Measurements from ENCODE around the gene SRGAP3. TPM values are rescaled to one million over a fixed set of nuclear protein-coding genes. Genes with fewer than 3 reads are reported as not detected.

The SRGAP3 gene
- total RNA-seq, 1 donor from 2014 or later, result 1.6 TPM

DNA sequence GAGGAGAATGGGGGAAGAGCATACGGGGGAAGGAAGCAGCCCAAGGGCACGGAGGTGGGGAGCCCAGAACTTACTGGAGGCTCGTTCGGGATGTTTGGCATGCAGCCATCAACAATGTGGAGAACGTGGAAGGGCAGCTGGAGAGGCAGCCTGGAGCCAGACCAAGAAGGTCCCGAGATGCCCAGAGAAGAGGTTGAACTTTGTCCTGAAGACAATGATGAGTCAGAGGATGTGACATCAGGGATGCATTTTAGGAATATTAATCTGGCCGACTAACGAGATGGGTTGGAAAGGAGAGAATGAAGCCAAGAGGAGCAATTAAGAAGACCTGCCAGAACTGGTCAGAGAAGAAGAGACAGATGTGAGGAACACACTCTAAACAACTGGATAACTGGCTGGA is 98.2 kb downstream of the SRGAP3 start:
- intact Hi-C loops (cut with micrococcal nuclease), result no loop called here

DNA sequence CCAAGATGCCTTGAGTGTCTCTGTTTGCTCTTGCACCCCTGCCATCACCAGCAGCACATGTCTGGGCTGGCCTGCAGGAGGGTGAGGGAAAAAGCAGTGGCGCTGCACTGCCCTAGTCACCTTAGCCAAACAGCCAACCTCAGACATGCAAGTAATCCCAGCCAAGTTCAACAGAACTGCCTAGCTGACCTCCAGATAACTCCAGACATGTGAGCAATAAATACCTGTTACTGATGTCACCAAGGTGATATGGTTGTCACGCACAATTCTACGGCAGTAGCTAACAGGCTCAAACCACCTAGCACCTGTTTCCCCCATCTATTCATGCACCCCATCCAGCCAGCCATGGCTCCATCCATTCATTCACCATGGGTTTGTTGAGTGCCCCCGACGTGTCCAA is 99.9 kb downstream of the SRGAP3 start:
- intact Hi-C loops (cut with micrococcal nuclease), result no loop called here

DNA sequence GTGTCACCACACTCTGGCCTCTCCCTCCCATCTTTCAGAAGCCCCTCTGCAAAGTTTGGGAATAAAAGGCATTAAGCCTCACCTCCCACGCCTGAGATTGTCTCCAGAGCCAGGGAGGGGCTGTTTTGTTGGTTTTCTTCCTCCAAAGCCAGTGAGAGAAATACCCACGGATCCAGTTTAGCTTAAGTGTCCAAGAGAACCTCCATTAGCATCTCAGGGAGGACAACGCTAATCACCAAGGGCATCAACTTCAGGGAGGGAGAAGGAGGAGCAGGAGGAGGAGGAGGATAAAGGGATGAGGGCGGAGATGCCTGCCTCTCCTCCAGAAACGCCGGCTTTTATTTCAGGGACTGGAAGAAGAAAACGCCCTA is 101.6 kb downstream of the SRGAP3 start:
- intact Hi-C loops (cut with micrococcal nuclease), result no loop called here

DNA sequence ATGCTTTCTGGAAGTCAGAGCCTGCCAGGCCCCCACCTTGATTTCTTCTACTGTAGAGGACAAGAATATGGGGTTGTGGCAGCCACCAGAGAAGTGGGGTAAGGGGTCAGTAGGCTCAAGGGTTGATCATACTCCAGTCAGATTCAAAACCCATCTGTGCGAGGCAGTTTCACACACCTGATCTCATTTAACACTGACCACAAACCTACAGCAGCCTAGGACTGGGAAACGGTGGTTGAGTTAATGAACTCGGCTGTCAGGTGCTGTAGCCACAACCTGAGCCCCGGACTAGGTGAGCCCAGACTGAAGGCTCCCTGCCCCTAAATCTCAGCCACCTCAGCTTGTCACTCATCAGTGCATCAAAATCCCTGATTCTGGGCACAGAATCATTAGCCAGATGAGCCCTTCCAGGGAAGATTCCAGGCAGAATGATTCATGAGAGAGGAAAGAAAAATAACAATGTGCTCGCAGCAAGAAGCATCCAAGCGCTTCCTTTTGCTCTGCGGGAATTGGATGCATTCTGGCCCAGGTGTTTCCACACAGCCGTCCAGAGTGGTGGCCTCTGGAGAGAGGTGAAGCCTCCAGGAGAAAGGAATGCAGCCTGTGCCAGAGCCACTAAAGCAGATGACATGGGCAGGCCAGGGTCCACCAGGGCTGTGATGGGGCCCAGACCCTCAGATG is 102.1 kb downstream of the SRGAP3 start:
- intact Hi-C loops (cut with micrococcal nuclease), result no loop called here

DNA sequence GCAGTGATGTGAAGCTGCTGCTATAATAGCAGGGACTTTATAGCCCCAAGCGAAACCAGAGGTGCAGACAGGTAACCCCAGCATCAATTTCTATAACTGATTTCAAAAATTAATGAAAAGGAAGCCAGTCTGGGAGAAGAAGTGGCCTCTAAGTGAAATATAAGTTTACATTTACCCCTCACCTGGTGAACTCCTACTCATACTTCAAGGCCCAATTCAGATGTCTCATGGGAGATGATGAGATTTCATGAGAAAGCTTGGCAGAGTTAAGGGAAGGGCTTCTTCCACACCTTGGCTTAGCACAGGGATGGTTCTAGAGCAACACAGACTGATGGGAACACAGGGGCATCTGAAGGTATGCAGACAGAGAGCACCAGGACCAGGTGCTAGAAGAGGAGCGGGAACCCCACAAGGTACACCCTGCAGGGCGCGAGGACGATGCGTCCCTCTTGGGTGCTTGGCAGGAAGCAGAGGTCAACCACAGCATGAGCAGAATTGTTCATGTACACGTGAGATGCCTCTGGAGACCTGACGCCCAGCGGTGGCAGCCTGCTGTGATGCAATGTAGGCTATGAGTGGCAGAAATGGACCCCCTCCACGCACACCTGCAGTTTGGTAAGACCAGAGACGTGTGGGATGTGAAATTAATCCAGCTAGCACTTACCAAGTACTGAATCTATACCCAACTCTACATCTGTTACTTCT is 102.9 kb downstream of the SRGAP3 start:
- intact Hi-C loops (cut with micrococcal nuclease), result no loop called here

DNA sequence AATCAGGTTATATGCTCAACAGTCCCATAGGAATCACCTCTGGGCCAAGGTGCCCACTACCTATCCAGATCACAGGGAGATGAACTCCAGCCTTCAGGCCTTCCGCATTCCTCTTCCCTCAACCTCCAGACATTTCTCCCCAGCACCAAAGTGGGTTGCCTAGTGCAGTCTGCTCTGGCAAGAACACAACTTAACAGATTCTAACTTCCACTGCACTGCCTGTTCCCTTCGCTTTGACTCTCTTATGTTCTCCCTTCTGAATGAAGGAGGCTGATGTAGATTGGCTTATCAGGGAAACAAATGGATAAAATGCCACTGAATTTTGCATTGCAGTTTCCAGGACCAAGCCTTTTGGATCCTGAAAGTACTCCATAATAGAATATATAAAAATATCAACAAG is 106.3 kb downstream of the SRGAP3 start:
- intact Hi-C loops (cut with micrococcal nuclease), result no loop called here

DNA sequence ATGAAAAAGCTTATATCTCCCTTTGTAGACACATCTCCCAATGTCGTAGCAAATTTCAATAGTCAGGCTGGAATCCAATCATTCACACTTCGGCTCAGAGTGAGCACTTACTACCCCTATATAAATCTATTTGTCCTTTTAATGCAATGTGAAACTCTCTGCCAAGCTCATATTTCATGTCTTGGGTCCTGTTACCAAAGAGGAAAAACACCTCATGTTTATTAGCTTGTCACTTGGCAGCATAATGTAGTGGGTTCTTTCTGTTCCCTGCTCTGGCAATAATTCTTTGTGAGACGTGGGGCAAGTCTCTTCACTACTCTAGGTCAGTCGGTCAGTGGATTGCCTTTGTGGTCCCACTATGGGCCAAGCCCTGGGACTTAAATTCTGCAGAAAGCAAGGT is 107.1 kb downstream of the SRGAP3 start:
- intact Hi-C loops (cut with micrococcal nuclease), result no loop called here

DNA sequence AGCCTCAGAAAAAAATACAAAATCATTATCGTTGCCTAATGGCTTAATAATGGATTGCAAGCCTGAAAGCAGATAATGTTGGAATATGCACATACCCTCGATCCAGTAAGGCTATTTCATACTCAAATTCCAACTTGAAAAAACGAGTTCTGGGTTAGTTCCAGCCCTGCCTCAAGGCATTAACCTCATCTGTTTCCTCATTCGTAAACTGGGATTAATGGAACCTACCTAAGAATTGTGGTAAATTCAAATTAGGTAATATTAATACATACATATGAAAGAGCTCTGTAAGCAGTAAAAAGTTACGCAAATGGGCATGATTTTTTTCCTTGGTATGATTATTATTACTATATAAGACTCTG is 107.5 kb downstream of the SRGAP3 start:
- intact Hi-C loops (cut with micrococcal nuclease), result no loop called here

DNA sequence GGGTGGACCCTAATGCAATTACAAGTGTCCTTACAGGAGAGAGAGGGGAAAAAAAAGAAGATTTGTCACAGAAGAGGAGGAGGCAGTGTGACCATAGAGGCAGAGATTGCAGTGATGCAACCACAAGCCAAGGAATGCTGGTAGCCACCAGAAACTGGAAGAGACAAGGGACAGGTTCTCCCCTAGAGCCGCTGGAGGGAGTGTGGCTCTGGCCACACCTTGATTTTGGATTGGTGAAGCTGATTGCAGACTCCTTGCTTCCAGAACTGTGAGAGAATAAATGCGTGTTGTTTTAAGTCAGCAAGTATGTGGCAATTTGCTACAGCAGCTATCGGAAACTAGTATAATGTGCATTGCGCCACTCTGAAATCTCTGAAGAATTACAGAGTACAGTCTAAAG is 110.1 kb downstream of the SRGAP3 start:
- intact Hi-C loops (cut with micrococcal nuclease), result no loop called here

DNA sequence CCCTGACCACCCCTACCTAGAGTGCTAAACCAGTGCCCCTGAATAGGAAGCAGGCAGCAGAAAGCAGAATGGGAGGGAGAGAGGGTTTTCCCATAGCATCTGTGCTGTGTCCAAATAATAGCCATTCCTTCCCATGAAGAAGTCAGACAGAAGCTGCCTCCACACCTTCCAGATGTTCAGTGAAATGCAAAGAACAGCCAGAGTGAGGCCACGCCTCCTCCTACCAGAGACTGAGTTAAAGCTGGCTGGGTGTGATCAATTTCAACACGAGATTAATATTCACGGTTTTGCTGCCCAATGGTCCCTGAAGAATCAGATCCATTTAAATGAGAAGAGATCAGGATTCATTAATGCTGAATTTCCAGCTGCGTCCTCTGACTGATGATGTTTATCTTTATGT is 111.8 kb downstream of the SRGAP3 start:
- intact Hi-C loops (cut with micrococcal nuclease), result no loop called here

DNA sequence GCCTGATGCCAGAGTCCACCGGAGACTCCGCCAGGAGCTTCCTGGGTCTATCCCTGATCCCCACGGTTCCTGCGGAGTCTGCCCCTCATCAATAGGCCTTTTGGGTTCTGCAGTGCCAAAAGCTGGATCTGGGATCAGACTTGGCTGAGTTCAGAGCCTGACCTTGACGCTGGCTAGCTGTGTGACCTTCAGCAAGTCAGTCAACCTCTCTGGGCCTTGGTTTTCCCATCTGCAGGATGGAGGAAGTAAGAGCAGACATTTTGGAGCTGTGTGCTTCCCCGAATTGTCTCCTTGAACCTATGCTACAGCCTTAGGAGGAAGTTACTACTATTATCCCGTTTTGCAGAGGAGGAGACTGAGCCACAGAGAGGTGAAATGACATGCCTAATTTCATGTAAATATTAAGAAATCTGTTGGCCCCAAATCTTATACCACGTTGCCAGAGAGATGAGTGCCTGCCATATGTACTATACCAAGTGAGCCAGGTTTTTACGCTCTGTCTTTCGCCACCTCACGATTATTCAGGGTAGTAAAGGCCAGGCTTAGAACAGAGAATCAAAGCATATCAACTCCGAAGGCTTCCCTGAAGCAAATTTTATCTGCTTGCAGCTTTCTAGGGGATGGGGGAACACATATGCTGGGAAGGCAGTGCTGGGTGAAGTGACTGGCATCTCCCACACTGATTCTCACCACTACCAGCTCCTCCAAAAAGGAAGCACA is 112.5 kb downstream of the SRGAP3 start:
- intact Hi-C loops (cut with micrococcal nuclease), result no loop called here

DNA sequence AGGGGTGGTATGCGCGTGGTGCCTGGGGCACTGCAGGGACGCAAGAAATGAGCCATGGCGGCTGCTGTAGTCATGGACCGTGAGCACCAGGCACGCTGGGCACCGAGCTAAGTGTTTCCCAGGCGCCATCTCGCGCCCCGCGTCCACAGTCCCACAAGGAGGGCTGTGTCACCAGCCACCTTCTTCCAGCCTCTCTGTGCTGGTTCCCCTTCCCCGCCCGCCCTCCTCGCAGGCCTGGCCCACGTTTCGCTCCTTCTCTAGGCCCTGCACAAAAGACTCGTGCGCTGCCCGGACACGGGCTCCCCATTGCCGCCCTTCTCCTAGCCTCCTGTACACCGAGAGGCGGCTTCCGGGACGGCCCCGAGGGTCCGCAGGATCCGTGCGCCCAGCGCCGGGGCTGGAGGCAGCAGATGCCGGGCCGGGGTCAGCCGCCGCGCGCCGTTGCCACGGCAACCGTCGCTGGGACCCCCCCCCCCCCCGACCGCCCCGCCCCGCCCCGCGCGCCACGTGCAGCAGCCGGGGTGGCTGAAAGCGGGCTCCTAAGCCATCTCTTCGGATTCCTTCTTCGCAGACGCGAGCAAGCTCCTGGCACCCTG is 113.4 kb downstream of the SRGAP3 start:
- intact Hi-C loops (cut with micrococcal nuclease), result no loop called here

DNA sequence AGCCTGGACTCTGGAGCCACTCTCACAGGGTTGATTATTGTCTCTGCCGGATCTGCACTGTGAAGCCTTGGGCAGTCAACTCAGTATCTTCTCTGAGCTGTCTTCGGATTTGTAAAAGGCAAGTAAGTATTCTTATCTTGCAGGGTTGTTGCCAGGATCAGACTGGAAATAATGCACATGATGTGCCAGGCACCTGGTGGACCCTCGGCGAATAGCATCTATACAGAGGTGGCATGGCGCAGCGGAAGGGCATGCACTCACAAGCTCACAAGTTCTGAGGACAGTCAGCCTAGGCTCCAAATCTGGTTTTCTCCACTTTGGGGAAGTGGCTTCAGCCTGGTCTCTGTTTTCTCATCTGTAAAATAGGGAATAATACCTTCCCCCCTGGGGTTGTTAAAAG is 113.9 kb downstream of the SRGAP3 start:
- intact Hi-C loops (cut with micrococcal nuclease), result no loop called here

DNA sequence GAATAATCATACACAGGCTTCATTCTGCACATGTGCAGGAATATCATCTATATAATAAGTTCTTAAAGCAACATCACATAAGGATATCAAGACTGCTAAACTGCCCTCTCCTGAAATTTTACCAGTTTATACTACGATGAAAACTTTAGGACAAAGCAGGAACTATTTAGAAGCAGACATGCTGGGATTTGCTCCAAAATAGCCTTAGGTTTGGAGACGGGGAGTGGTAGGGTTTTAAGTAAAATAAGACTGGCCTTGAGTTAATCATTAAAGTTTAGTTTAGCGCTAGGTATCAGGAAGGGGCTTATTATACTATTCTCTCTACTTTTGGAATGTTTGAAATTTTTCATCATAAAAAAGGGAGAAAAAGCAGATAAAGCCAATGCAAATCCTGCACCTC is 115.8 kb downstream of the SRGAP3 start:
- intact Hi-C loops (cut with micrococcal nuclease), result no loop called here

DNA sequence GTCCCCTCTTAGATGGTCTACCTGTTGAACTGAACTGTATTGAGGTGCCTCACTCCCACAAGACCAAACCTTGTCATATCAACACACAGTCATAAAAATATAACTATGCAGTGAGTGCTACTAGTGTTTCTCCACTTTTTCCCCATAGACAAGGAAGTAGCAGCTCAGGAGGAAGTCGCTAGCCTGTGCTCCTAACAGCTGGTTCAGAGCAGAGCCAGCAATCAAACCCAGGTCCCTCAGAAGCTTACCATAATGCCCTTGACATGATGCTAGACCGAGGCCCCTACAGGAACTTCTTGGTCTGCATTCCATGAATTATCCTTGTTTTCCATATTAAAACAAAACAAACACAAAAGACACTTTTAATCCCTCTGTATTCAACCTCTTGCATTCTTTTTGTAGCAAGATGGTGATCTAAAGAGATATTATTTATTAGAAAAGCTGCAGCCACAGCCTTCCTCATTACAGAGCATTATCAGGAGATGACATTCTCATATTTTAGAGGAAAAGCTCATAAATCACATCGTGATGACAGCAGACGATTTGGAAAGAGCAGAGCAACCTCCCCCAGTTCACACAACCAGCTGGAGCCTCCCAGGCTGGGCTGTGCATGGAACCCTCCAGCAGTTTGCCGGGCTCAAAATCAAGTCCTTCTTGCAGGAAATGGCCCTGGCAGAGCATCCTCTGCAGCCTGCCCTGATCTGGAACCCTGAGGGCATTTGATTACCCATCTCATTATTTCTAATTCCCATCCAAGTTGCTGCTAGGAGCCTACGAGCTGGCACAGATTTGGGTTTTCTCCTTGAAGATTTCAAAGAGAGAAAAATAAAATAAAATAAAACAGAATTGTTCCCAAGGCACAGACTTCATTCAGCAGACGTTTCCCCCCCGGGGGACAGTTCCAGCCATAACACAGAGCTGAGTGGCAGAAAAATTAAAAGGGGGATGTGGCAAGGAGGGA is 118.8 kb downstream of the SRGAP3 start:
- intact Hi-C loops (cut with micrococcal nuclease), result no loop called here

DNA sequence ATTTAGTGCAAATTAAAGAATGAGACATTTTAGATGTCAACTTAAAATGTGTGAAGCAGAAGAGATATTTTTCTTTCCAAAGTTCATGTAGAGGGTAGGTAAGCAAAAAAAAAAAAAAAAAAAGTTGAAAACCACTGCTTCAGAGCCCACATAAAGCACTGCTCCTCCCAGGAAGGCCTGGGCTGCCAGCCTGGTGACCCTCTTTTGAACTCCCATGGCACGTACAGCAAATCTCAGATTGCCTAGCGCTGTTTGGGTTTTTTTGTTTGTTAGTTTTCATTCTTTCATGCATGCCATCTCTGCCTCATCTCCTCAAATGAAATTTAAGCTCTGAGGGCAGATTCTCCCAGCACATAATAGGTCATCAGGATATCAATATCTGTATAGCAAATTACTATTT is 120.1 kb downstream of the SRGAP3 start:
- intact Hi-C loops (cut with micrococcal nuclease), result no loop called here

DNA sequence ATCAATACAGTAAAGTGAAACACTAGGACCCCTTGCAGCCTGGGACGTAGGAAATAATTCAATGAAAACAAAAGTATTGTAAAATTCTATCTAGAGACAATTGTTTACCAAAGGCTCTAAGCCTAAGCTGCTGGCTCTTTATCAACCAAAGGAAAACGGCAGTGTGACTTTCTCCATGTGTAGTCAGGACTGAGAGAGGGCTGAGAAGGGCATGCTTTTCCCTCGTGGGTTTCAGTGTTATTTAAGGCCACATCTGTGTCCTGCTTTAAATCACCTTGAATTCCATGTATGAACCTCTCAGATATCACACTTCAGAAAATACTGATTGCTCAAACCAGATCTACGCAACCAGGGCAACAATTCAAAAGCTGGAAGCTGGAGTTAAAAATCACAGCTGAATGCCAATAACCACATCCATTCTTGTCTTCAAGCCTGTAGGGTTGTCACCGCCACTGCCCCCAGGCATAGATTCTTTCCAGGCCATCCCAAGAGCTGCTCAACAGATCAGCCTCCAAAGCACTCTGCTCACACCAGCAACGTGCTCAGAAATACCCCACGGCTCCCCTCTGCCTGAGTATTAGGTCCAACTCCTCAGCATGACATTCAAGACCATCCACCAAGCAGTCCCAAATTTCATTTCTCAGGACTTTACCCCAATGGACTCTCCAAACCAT is 124.0 kb downstream of the SRGAP3 start:
- intact Hi-C loops (cut with micrococcal nuclease), result no loop called here

DNA sequence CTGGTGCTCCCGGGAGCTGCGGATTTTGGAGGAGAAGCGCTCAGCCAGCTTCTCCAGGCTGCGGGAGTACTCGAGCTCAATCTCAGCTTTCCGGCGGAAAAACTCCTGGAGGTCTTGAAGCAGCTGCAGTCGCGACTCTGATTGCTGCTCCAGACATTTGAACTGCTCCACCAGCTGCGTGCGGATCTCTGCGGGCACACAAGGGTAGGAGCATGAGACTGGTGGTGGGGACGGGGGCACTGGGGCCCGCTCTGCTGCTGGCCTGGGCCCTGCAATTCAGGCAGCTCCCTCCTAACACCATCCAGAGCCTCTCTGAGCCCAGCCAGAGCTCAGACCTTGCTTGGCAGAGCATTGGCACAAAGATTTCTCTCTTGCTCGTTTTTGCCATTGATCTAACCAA is 124.7 kb downstream of the SRGAP3 start:
- intact Hi-C loops (cut with micrococcal nuclease), result no loop called here

DNA sequence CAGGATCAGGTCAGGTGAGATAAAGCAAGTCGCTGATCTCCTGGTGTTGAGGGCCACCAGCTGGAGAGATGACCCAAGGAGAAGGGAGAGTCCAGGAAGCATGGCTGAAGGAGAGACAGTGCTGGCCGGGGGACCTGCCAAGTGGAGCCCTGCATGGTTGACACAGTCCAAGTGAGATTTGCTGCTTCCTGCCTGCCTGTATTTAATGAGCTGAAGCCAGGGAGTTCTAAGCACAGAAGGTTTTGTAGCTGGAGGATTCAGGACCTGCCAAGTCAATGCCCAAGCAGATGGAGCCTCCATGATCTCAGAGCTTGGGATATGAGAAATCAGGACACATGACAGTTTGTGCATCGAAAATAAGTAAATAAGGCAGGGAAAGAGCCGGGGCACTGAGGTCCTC is 125.6 kb downstream of the SRGAP3 start:
- intact Hi-C loops (cut with micrococcal nuclease), result no loop called here

DNA sequence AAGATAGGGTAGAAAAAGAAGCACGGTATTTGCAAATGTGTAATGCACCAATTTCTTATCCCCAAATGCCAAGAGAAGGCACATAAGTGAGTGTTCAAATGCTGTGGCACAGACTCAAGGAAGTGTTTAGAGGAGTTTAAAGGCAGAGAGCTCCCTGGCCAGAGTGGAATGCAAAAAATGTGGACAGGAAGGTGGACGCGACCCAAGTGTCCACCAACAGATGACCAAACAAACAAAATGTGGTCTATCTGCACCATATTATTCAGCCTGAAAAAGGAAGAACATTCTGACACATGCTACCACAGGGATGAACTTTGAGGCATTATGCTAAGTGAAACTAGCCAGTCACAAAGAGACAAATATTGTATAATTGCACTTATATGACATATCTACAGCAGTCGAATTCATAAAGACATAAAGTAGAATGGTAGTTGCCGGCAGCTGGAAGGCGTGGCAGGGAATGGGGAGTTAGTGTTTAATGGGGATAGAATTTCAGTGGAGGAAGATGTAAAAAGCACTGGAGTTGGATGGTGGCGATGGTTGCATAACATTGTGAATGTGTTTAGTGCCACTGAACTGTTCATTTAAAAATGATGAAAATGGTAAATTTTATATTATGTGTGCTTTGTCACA is 126.6 kb downstream of the SRGAP3 start:
- intact Hi-C loops (cut with micrococcal nuclease), result no loop called here

All from T-helper 1 cell treated with Interleukin-12 subunit alpha and Interleukin-12 subunit beta and Interleukin-4 antibody, amounts not matched to agents 30 ng/mL and 1 ng/mL, for 36 hours (primary cell).